Subcutaneous abdominal adipose tissue (tissue), 5 donors: ENCODE data around the gene NDUFA6.
"Not testable (repeated sequence)": the region's sequence is repeated elsewhere in the genome, so short reads cannot be mapped to it uniquely, and the experiment has no call there.

Experiments used
- H3K27ac ChIP-seq: one replicate; pipeline ENCODE4 v1.7.0; 2013; ENCODE audit warnings: low read depth, mild to moderate bottlenecking, inconsistent platforms, low read length, moderate library complexity
- H3K27me3 ChIP-seq, 5 donors: one replicate each; pipeline ENCODE4 v1.7.0; 2013; ENCODE audit warnings: low read length in 5 of 5, inconsistent platforms in 1 of 5; ENCODE audit not compliant: control insufficient read depth in 5 of 5, insufficient read depth in 4 of 5
- H3K36me3 ChIP-seq, 5 donors: one replicate each; pipeline ENCODE4 v1.7.0; 2013; ENCODE audit warnings: low read length in 5 of 5; ENCODE audit not compliant: control insufficient read depth in 5 of 5, insufficient read depth in 5 of 5
- H3K4me1 ChIP-seq, 5 donors: one replicate each; pipeline ENCODE4 v1.7.0; 2013; ENCODE audit warnings: low read length in 5 of 5, mild to moderate bottlenecking in 3 of 5, moderate library complexity in 1 of 5; ENCODE audit not compliant: control insufficient read depth in 5 of 5, insufficient read depth in 5 of 5
- H3K4me3 ChIP-seq, 5 donors: one replicate each; pipeline ENCODE4 v1.7.0; 2013; ENCODE audit warnings: low read length in 5 of 5, low read depth in 1 of 5
- H3K9ac ChIP-seq, 5 donors: one replicate each; pipeline ENCODE4 v1.7.0; 2013; ENCODE audit warnings: low read length in 5 of 5, mild to moderate bottlenecking in 4 of 5, moderate library complexity in 3 of 5
- H3K9me3 ChIP-seq, 5 donors: one replicate each; pipeline ENCODE4 v1.7.0; 2013; ENCODE audit warnings: low read length in 5 of 5; ENCODE audit not compliant: control insufficient read depth in 5 of 5
- donor health status: healthy.
- donor health status: healthy.
- donor health status: healthy.
- donor health status: healthy.
- donor health status: healthy.

Gene NDUFA6

DNA sequence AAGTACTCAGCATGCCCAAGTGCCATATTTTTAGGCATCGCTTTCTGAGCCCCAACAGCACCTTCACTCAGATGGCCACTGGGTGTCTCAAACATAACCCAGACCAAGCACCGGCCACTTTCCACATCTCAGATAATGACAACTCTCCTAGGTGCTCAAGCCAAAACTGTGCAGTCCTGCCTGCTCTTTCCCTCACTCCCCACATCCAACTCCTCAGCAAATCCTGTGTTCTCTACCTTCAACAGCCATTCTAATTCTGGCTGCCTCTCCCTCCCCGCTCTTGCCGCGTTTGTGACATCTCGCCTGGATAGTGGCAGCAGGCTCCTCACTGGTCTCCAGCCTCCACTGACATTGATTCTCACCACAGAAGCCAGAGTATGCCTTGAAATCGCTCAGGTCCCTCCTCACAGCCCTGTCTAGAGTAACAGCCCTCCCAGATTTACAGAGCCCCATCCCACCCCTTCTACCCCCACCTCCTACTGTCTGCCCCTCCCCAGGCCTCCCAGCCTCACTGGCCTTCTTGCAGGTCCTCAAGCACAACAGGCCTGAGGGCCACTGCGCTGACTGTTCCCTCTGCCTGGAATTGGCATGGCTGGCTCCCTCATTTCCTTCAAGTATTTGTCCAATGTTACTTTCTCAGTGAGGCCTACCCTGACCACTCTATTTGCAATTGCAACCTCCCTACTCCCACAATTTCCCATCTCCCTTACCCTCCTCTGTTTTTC, 17.8 kb downstream of the NDUFA6 start:
- peaks cover 9 to 49% (median 44%) of the 10 kb centered on the region in 5 donors for H3K4me1 ChIP-seq
- H3K27me3 ChIP-seq: no peaks in the 10 kb centered on the region
- no peak overlapping the region for H3K4me3 ChIP-seq
- no peak overlapping the region for H3K9ac ChIP-seq
- no peak overlapping the region for H3K27ac ChIP-seq
- peaks cover 0 to 25% (median 12%) of the 10 kb centered on the region in 5 donors for H3K36me3 ChIP-seq
- no peaks in the 10 kb centered on the region for H3K9me3 ChIP-seq

GRCh38 chr22:42071508-42071907, 19.1 kb downstream of the NDUFA6 start:
- H3K9ac ChIP-seq: peak overlapping the region; percentile 72 to 84 (median 80)
- H3K9me3 ChIP-seq, H3K27me3 ChIP-seq: not testable (repeated sequence)
- H3K27ac ChIP-seq: peak overlapping the region; percentile 69
- H3K4me1 ChIP-seq: peaks cover 9 to 46% (median 42%) of the 10 kb centered on the region in 5 donors
- peaks cover 0 to 25% (median 20%) of the 10 kb centered on the region in 5 donors for H3K36me3 ChIP-seq
- peak overlapping the region in 4 of 5 donors; percentile 65 to 83 (median 78) for H3K4me3 ChIP-seq

- H3K4me1 ChIP-seq: peaks cover 9 to 46% (median 42%) of the 10 kb centered on the region in 5 donors
- H3K36me3 ChIP-seq: peaks cover 0 to 27% (median 27%) of the 10 kb centered on the region in 5 donors
- no peaks in the 10 kb centered on the region for H3K27me3 ChIP-seq
These were observed 19.8 kb downstream of the NDUFA6 start, which contains the start of gene NAGA for GRCh38 chr22:42070517-42071422. Gene NAGA, minus strand, starts transcription at chr22:42070812. Its CDS starts 515 bp downstream, at chr22:42070297.

GRCh38 chr22:42069801-42070516, 20.6 kb downstream of the NDUFA6 start:
- no peaks in the 10 kb centered on the region for H3K9me3 ChIP-seq
- H3K27me3 ChIP-seq: no peaks in the 10 kb centered on the region
- H3K9ac ChIP-seq: peak overlapping the region; percentile 68 to 89 (median 80)
- H3K4me3 ChIP-seq: peak overlapping the region; percentile 77 to 88 (median 81)
- H3K36me3 ChIP-seq: peaks cover 0 to 35% (median 33%) of the 10 kb centered on the region in 5 donors
- peak overlapping the region; percentile 69 for H3K27ac ChIP-seq
- H3K4me1 ChIP-seq: peaks cover 7 to 38% (median 35%) of the 10 kb centered on the region in 5 donors

More at GRCh38 chr22:42070517-42071422, 19.8 kb downstream of the NDUFA6 start, which contains the start of gene NAGA:
- peak within 1 kb of the TSS; percentile 77 to 89 (median 84) for H3K9ac ChIP-seq
- peak within 1 kb of the TSS; percentile 77 to 88 (median 81) for H3K4me3 ChIP-seq
- no peaks in the 10 kb centered on the region for H3K9me3 ChIP-seq
- H3K27ac ChIP-seq: peak within 1 kb of the TSS; percentile 69

DNA sequence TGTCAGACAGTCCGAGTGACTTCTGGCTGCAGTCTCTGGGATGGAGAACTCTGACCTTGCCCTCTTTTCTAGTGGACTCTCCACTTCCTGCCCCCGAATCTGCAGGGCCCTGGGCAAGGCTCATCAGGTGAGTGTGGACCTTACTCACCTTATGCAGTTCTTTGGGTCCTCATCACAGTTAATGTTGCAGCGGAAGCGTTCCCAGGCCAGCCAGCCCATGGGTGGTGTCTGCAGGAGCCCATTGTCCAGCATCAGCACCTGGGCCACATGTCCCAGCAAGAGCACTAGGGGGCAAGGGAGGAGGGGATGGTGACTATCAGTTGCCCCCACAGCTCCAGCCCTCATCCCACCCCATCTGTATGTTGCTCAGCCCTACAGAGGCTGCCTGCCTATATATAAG, 22.3 kb downstream of the NDUFA6 start:
- no peaks in the 10 kb centered on the region for H3K27me3 ChIP-seq
- no peaks in the 10 kb centered on the region for H3K9me3 ChIP-seq
- H3K9ac ChIP-seq: no peak overlapping the region
- H3K36me3 ChIP-seq: peaks cover 0 to 38% (median 36%) of the 10 kb centered on the region in 5 donors
- H3K4me1 ChIP-seq: peaks cover 7 to 21% (median 19%) of the 10 kb centered on the region in 5 donors
- H3K4me3 ChIP-seq: no peak overlapping the region
- no peak overlapping the region for H3K27ac ChIP-seq

DNA sequence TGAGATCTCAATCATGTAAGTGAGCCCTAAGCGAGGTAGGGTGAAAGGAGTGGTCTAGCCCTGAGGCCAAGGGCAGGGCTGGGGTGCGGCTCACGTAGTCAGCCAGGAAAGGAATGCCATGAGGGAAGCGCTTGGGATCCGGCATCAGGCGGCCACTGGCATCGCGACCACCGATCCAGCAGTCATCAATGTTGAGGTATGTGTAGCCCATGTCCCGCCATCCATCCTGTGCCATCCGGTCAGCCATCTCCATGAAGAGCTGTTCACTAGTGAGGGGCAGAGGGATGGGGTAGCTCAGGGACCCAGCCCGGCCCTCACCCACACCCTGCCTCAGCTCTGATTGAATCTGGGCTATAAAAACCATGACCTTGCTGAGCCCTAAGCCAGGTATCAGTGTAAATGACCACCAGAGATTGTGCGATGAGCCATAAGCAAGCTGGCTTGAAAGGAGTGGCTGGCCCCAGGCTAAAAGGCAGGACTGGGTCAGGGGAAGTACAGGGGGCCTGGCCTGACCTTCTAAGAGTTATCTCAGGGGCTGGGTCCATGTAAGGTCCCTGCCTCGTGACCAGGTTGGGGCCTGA, 22.8 kb downstream of the NDUFA6 start:
- Histone ChIP-seq H3K27ac (no peak overlapping the region), H3K4me1 (peaks cover 7 to 21% (median 18%) of the 10 kb centered on the region in 5 donors), H3K36me3 (peaks cover 0 to 41% (median 40%) of the 10 kb centered on the region in 5 donors), H3K9me3 (no peaks in the 10 kb centered on the region), H3K27me3 (no peaks in the 10 kb centered on the region), H3K9ac (no peak overlapping the region), H3K4me3 (no peak overlapping the region)

GRCh38 chr22:42066937-42067336, 23.6 kb downstream of the NDUFA6 start:
- peak overlapping the region in 1 of 5 donors; percentile 8 for H3K9ac ChIP-seq
- H3K4me1 ChIP-seq: peaks cover 7 to 21% (median 18%) of the 10 kb centered on the region in 5 donors
- no peaks in the 10 kb centered on the region for H3K9me3 ChIP-seq
- no peaks in the 10 kb centered on the region for H3K27me3 ChIP-seq
- H3K36me3 ChIP-seq: peaks cover 0 to 49% (median 47%) of the 10 kb centered on the region in 5 donors
- H3K27ac ChIP-seq: no peak overlapping the region
- no peak overlapping the region for H3K4me3 ChIP-seq

- peaks cover 6 to 15% (median 13%) of the 10 kb centered on the region in 5 donors for H3K4me1 ChIP-seq
- H3K9ac ChIP-seq: peak overlapping the region in 1 of 5 donors; percentile 7
- H3K27ac ChIP-seq: no peak overlapping the region
- no peaks in the 10 kb centered on the region for H3K9me3 ChIP-seq
- no peak overlapping the region for H3K4me3 ChIP-seq
- no peaks in the 10 kb centered on the region for H3K27me3 ChIP-seq
- peaks cover 0 to 55% (median 50%) of the 10 kb centered on the region in 5 donors for H3K36me3 ChIP-seq
These were observed 24.3 kb downstream of the NDUFA6 start for GRCh38 chr22:42066126-42066761.
